Stimulated activated CD8-positive, alpha-beta memory T cell treated with anti-CD3 and anti-CD28 coated beads, Interleukin-4, amount 100 ng/mL, for 4 hours (primary cell): Measurements from ENCODE around the gene C12orf57.

Experiments
- DNase-seq, 2 donors: peaks; one replicate each; pipeline ENCODE4 v3.0.0-alpha.2; 2020; ENCODE audit warnings: low read depth in 2 of 2, low spot score in 1 of 2

The C12orf57 gene

GRCh38 chr12:6987956-6988553 is 44.2 kb downstream of the C12orf57 start:
- DNase-seq, result no peak
